GM13976 (cell line): ENCODE measurements around the gene ZNF324.
"Not testable (repeated sequence)": the region's sequence is repeated elsewhere in the genome, so short reads cannot be mapped to it uniquely, and the experiment has no call there.

Experiments used
- DNase-seq: peaks from one replicate; pipeline ENCODE4 v3.0.0; 2012; ENCODE audit warnings: low spot score
- in situ Hi-C: fragments of 300-500 bp; cut with MboI; formaldehyde crosslinking; loops from one replicate; pipeline ENCODE4 v1.12.0; 2022; ENCODE audit warnings: low sequenced_read_pairs, mixed read lengths, inconsistent platforms; ENCODE audit not compliant: unreplicated experiment
- TF ChIP-seq, protein P1 (sequence below): IDR thresholded peaks from 2 replicates; pipeline ENCODE4 v1.5.1; 2012; ENCODE audit warnings: borderline replicate concordance, mild to moderate bottlenecking; ENCODE audit not compliant: insufficient read depth; ENCODE audit errors: extremely low read depth, missing control alignments, control extremely low read depth

The ZNF324 gene

DNA sequence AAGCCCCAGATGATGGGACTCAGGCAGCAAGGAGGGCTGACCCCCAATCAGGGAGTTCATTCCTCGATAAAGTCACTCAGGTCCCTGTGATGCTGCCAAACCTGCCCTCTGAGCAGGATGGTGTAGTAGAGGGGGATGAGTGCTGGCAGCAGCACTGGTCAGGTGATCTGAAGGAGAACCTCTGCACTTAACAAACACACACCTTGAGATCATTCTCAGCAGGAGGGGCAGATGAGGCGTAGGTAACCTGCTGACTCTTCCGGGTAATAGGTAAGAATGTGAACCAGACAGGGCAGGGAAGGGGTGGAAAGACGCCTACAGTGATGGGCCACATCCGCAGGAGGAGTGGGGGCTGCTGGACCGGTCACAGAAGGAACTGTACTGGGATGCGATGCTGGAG is 12.4 kb downstream of the ZNF324 start:
- TF ChIP-seq, protein P1, sequence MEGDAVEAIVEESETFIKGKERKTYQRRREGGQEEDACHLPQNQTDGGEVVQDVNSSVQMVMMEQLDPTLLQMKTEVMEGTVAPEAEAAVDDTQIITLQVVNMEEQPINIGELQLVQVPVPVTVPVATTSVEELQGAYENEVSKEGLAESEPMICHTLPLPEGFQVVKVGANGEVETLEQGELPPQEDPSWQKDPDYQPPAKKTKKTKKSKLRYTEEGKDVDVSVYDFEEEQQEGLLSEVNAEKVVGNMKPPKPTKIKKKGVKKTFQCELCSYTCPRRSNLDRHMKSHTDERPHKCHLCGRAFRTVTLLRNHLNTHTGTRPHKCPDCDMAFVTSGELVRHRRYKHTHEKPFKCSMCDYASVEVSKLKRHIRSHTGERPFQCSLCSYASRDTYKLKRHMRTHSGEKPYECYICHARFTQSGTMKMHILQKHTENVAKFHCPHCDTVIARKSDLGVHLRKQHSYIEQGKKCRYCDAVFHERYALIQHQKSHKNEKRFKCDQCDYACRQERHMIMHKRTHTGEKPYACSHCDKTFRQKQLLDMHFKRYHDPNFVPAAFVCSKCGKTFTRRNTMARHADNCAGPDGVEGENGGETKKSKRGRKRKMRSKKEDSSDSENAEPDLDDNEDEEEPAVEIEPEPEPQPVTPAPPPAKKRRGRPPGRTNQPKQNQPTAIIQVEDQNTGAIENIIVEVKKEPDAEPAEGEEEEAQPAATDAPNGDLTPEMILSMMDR = no peak
- in situ Hi-C loops = no loop called here
- no peak for DNase-seq

DNA sequence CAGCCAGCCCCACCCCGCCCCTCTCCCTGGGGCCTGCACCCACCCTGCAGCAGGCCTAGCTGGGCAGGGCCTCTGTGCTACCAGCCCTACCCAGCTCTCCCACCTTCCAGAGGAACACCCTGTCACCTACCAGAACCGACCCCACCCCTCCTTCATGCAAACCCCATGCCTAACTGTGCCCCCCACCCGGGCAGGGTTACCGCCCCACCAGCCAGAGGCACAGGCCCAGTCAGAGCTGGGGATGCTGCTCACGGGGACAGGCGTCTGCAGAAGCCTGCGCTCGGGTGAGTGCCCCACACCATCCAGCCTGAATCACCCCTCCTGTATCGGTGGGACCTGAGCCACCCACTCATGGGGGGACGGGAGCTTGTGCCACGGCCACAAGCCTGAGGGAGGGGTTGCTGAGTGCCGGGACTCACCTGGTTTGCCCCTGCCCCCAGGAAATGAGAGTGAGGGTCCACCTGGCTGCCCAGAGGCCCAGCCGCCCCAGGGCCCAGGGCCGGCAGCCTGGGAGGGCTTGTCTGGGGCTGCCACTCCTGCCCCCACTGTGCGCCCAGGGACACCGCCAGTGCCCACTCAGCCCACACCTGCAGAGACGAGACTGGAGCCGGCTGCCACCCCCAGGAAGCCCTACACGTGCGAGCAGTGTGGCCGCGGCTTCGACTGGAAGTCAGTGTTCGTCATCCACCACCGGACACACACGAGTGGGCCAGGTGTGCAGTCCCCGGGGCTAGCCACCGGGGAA is 13.0 kb downstream of the ZNF324 start:
- in situ Hi-C loops = no loop called here
- DNase-seq = no peak
- TF ChIP-seq, protein P1 = no peak

DNA sequence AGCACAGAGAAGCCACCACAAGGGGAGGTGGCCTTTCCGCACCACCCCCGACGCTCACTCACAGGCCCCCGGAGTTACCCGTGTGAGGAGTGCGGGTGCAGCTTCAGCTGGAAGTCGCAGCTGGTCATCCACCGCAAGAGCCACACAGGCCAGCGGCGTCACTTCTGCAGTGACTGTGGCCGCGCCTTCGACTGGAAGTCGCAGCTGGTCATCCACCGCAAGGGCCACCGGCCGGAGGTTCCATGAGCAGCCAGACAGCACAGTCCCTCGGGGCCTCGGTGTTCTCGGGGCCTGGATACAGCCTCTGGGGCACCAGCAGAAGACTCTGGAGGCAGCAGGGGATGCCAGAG is 13.6 kb downstream of the ZNF324 start:
- in situ Hi-C loops = no loop called here
- no peak for DNase-seq
- TF ChIP-seq, protein P1 = no peak

DNA sequence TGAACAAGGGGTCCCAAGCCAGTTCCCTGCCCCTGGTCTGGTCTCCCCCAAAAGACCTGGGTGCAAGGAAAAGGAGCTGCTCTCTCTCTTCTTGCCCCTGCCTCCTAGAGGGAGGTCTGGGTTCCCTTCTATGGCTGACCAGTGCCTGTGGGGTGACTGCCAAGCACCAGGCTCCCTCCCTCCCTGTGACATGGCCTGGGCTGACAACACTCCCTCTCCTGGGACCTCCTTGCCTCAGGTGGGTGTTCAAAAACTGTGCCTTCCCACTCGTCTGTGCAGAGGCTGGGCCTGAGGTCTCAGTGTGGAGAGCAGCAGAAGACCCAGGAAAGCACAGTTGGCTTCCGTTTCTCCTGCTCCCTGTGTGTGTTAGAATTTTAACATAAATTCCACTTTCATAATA is 14.0 kb downstream of the ZNF324 start:
- DNase-seq = no peak
- in situ Hi-C loops = no loop called here
- TF ChIP-seq, protein P1 = no peak

DNA sequence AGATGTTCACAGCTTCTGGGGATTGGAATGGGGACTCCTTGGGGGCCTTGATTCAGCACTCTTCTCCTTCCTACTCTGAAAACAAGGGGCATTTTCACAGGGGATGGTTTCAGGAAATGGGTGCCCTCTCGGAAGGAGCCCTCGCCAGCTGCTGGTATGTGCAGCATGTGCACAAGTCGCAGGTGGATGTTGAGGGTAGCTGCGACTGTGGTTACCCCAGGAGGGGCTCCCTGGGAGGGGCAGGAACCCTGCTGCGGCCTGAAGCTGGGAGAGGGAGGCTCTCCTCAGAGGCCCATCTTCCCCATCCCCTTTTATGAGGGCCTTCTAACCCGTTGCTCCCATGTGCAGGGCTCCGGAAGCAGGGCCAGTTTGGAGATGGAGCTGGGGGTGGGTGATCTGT is 15.5 kb downstream of the ZNF324 start:
- in situ Hi-C loops = no loop called here
- TF ChIP-seq, protein P1 = no peak
- DNase-seq = no peak

- DNase-seq = no peak
- in situ Hi-C loops = no loop called here
- TF ChIP-seq, protein P1 = no peak
Observed at GRCh38 chr19:58483776-58484175, 16.9 kb downstream of the ZNF324 start.

DNA sequence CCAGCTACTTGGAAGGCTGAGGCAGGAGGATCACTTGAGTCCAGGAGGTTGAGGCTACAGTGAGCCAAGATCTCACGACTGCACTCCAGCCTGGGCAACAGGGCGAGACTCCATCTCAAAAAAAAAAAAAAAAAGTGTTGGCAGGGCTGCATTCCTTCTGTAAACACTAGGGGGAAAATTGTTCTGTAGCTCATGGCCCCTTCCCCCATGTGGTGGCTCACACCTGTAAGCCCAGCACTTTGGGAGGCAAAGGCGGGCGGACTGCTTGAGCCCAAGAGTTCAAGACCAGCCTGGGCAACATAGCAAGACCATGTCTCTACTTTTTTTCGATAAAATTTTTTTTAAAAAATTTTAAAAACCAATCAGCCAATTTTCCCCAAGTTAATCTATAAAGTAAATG is 17.5 kb downstream of the ZNF324 start:
- DNase-seq, in situ Hi-C loops: not testable (repeated sequence)
